GM23338 (cell line): ENCODE data around the gene SNX14. TPM values are rescaled to one million over a fixed set of nuclear protein-coding genes. Genes with fewer than 3 reads are reported as not detected.

Source experiments
- ATAC-seq: fragments of 200-7000 bp; cut with Tn5 transposase; 3 replicates; pipeline ENCODE4 v1.9.1; 2020
- DNase-seq: peaks from one replicate; pipeline ENCODE4 v3.0.0-alpha.2; 2015; ENCODE audit warnings: low spot score
- H2AFZ ChIP-seq: fragments of 200-600 bp; sonication (generic); 2 replicates; pipeline ENCODE4 v1.8.0; 2016; ENCODE audit warnings: antibody characterized with exemption, mild to moderate bottlenecking, moderate library complexity
- H3F3A ChIP-seq: fragments of 200-600 bp; sonication (generic); replicated peaks from 2 replicates; pipeline ENCODE4 v1.8.0; 2017; ENCODE audit warnings: antibody characterized with exemption, mixed run types, low read depth
- H3K27ac ChIP-seq: fragments of 200-600 bp; sonication (generic); 2 replicates; pipeline ENCODE4 v1.6.1; 2016; ENCODE audit warnings: low read depth
- H3K27me3 ChIP-seq: fragments of 200-600 bp; sonication (generic); 2 replicates; pipeline ENCODE4 v1.8.0; 2016; ENCODE audit warnings: mild to moderate bottlenecking, mixed run types, moderate library complexity; ENCODE audit not compliant: insufficient read depth
- H3K36me3 ChIP-seq: fragments of 200-600 bp; sonication (generic); 2 replicates; pipeline ENCODE4 v1.8.0; 2016; ENCODE audit warnings: mild to moderate bottlenecking; ENCODE audit not compliant: insufficient read depth
- H3K4me1 ChIP-seq: fragments of 200-600 bp; sonication (generic); 2 replicates; pipeline ENCODE4 v1.8.0; 2016; ENCODE audit warnings: mild to moderate bottlenecking, moderate library complexity; ENCODE audit not compliant: insufficient read depth
- H3K4me2 ChIP-seq: fragments of 200-600 bp; sonication (generic); 2 replicates; pipeline ENCODE4 v1.7.1; 2017; ENCODE audit warnings: mixed run types
- H3K4me3 ChIP-seq: fragments of 200-600 bp; sonication (generic); 2 replicates; pipeline ENCODE4 v1.6.1; 2016; ENCODE audit warnings: mixed run types
- H3K79me2 ChIP-seq: fragments of 200-600 bp; sonication (generic); replicated peaks from 2 replicates; pipeline ENCODE4 v1.8.0; 2017; ENCODE audit warnings: mild to moderate bottlenecking; ENCODE audit not compliant: insufficient read depth
- H3K9me2 ChIP-seq: fragments of 200-600 bp; sonication (generic); 2 replicates; pipeline ENCODE4 v1.8.0; 2017; ENCODE audit not compliant: insufficient read depth
- H4K20me1 ChIP-seq: fragments of 200-600 bp; sonication (generic); replicated peaks from 2 replicates; pipeline ENCODE4 v1.8.0; 2017; ENCODE audit warnings: mild to moderate bottlenecking; ENCODE audit not compliant: insufficient read depth
- H3K27ac Mint-ChIP-seq: 2 replicates; pipeline ENCODE4 v1.8.0; 2020; ENCODE audit warnings: inconsistent platforms, mild to moderate bottlenecking, moderate library complexity, mixed read lengths
- H3K27me3 Mint-ChIP-seq: 3 replicates; pipeline ENCODE4 v1.8.0; 2022; ENCODE audit warnings: low read depth, mild to moderate bottlenecking, moderate library complexity, mixed read lengths, inconsistent platforms; ENCODE audit not compliant: insufficient read depth, poor library complexity
- H3K36me3 Mint-ChIP-seq: 3 replicates; pipeline ENCODE4 v1.8.0; 2021; ENCODE audit warnings: low read depth, mild to moderate bottlenecking, inconsistent platforms, moderate library complexity, mixed read lengths
- H3K4me1 Mint-ChIP-seq: 3 replicates; pipeline ENCODE4 v1.8.0; 2020; ENCODE audit warnings: mild to moderate bottlenecking, inconsistent platforms, mixed read lengths
- H3K4me3 Mint-ChIP-seq: 3 replicates; pipeline ENCODE4 v1.8.0; 2021; ENCODE audit warnings: moderate library complexity, mild to moderate bottlenecking, inconsistent platforms, mixed read lengths
- H3K9me3 Mint-ChIP-seq: 3 replicates; pipeline ENCODE4 v1.8.0; 2020; ENCODE audit warnings: moderate library complexity, mild to moderate bottlenecking, inconsistent platforms, mixed read lengths
- CREB1 ChIP-seq: fragments of 250-450 bp; sonication (Bioruptor Pico); IDR thresholded peaks from 2 replicates; pipeline ENCODE4 v1.5.0; 2020; ENCODE audit warnings: low read depth, mild to moderate bottlenecking, moderate library complexity
- EZH2 ChIP-seq: fragments of 200-600 bp; sonication (generic); IDR thresholded peaks from one replicate; pipeline ENCODE4 v1.8.0; 2017; ENCODE audit warnings: antibody characterized with exemption, mild to moderate bottlenecking, low read depth; ENCODE audit not compliant: unreplicated experiment
- EZH2phosphoT487 ChIP-seq: fragments of 200-600 bp; sonication (generic); IDR thresholded peaks from one replicate; pipeline ENCODE4 v1.8.1; 2018; ENCODE audit warnings: antibody characterized with exemption; ENCODE audit not compliant: unreplicated experiment
- JUNB ChIP-seq: IDR thresholded peaks from one replicate; pipeline ENCODE4 v1.6.1; 2016; ENCODE audit warnings: antibody characterized with exemption; ENCODE audit not compliant: unreplicated experiment
- NANOG ChIP-seq: IDR thresholded peaks from 2 replicates; pipeline ENCODE4 v1.6.1; 2016; ENCODE audit warnings: antibody characterized with exemption, borderline replicate concordance
- POLR2AphosphoS5 ChIP-seq: IDR thresholded peaks from 2 replicates; pipeline ENCODE4 v1.6.1; 2016; ENCODE audit warnings: antibody characterized with exemption, low read depth
- REST ChIP-seq: IDR thresholded peaks from one replicate; pipeline ENCODE4 v1.6.1; 2018; ENCODE audit warnings: antibody characterized with exemption; ENCODE audit not compliant: unreplicated experiment
- STAT1 ChIP-seq: IDR thresholded peaks from one replicate; pipeline ENCODE4 v1.6.1; 2016; ENCODE audit warnings: antibody characterized with exemption; ENCODE audit not compliant: unreplicated experiment
- ZNF114 ChIP-seq: fragments of 250-450 bp; sonication (Bioruptor Pico); IDR thresholded peaks from 2 replicates; pipeline ENCODE4 v1.5.0; 2020; ENCODE audit warnings: mild to moderate bottlenecking, moderate library complexity
- polyA plus RNA-seq: library from polyadenylated mRNA; unstranded; fragments of >200 nt; fragmentation: Nextera tagmentation; extraction: Ambion mirVana; gene quantifications from 2 replicates; pipeline ENCODE4 v1.2.1, GENCODE V29; 2016
- total RNA-seq: library from RNA; depleted of rRNA; stranded (reverse); fragments of >200 nt; shearing (Covaris generic); gene quantifications from 2 replicates; pipeline ENCODE4 v1.2.3, GENCODE V29; 2014
- TF ChIP-seq, protein P1 (sequence below): IDR thresholded peaks from 2 replicates; pipeline ENCODE4 v1.6.1; 2016; ENCODE audit warnings: antibody characterized with exemption
- TF ChIP-seq, protein P2 (sequence below): fragments of 250-450 bp; sonication (Bioruptor Pico); IDR thresholded peaks from 2 replicates; pipeline ENCODE4 v1.5.0; 2020; ENCODE audit warnings: mild to moderate bottlenecking, moderate library complexity

The SNX14 gene
- total and polyA plus RNA-seq, 2 experiments from 2014 or later: 23.1 to 32.0 TPM

GRCh38 chr6:85620308-85620707 lies 26.6 kb upstream of the SNX14 start:
- Mint-ChIP-seq H3K27me3 (peaks cover 7% of the 10 kb centered on the region), H3K27ac (peak overlapping the region; percentile 42), H3K4me1 (no peaks in the 10 kb centered on the region; the same call in 2 of the 3 replicates), H3K4me3 (no peak overlapping the region), H3K36me3 (peaks cover 97% of the 10 kb centered on the region), H3K9me3 (no peaks in the 10 kb centered on the region)
- peaks cover 91% of the 10 kb centered on the region for H3K36me3 ChIP-seq
- no peaks in the 10 kb centered on the region for H3K4me1 ChIP-seq
- ATAC-seq: no peak
- H3K27me3 ChIP-seq: no peaks in the 10 kb centered on the region
- H4K20me1 ChIP-seq: peaks cover 45% of the 10 kb centered on the region
- peaks cover 5% of the 10 kb centered on the region; the same call in 1 of the 2 replicates for H3F3A ChIP-seq
- H3K4me3 ChIP-seq: no peak overlapping the region
- H3K79me2 ChIP-seq: peaks cover 97% of the 10 kb centered on the region
- no peak overlapping the region for H3K4me2 ChIP-seq
- TF ChIP-seq, protein P1, sequence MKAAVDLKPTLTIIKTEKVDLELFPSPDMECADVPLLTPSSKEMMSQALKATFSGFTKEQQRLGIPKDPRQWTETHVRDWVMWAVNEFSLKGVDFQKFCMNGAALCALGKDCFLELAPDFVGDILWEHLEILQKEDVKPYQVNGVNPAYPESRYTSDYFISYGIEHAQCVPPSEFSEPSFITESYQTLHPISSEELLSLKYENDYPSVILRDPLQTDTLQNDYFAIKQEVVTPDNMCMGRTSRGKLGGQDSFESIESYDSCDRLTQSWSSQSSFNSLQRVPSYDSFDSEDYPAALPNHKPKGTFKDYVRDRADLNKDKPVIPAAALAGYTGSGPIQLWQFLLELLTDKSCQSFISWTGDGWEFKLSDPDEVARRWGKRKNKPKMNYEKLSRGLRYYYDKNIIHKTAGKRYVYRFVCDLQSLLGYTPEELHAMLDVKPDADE: no peak
- TF ChIP-seq CREB1 (CRISPR knock-in tag): no peak
- no peak for TF ChIP-seq STAT1
- H3K9me2 ChIP-seq: no peaks in the 10 kb centered on the region
- H3K27ac ChIP-seq: peak overlapping the region; percentile 60; the same call in 1 of the 2 replicates
- no peak for DNase-seq
- H2AFZ ChIP-seq: no peak overlapping the region

- peak overlapping the region; percentile 7; the same call in 1 of the 2 replicates for H3K27ac Mint-ChIP-seq
- peaks cover 8% of the 10 kb centered on the region for H3K27me3 Mint-ChIP-seq
- DNase-seq: no peak
- Histone ChIP-seq H3K9me2 (no peaks in the 10 kb centered on the region), H3K27ac (no peak overlapping the region), H2AFZ (no peak overlapping the region), H3K4me3 (no peak overlapping the region), H4K20me1 (peaks cover 46% of the 10 kb centered on the region), H3F3A (peaks cover 18% of the 10 kb centered on the region; the same call in 1 of the 2 replicates), H3K4me2 (no peak overlapping the region), H3K4me1 (no peaks in the 10 kb centered on the region), H3K36me3 (peaks cover 86% of the 10 kb centered on the region), H3K27me3 (no peaks in the 10 kb centered on the region), H3K79me2 (peaks cover 54% of the 10 kb centered on the region)
- peak; percentile 43; the same call in 2 of the 3 replicates for ATAC-seq
- peaks cover 5% of the 10 kb centered on the region; the same call in 2 of the 3 replicates for H3K4me1 Mint-ChIP-seq
- H3K9me3 Mint-ChIP-seq: no peaks in the 10 kb centered on the region
- peaks cover 92% of the 10 kb centered on the region for H3K36me3 Mint-ChIP-seq
- no peak overlapping the region for H3K4me3 Mint-ChIP-seq
- TF ChIP-seq CREB1 (CRISPR knock-in tag) (no peak), ZNF114 (CRISPR knock-in tag) (no peak), STAT1 (no peak), JUNB (no peak), EZH2 (no peak), REST (no peak), POLR2AphosphoS5 (no peak), EZH2phosphoT487 (no peak), NANOG (no peak)
- TF ChIP-seq, protein P2, sequence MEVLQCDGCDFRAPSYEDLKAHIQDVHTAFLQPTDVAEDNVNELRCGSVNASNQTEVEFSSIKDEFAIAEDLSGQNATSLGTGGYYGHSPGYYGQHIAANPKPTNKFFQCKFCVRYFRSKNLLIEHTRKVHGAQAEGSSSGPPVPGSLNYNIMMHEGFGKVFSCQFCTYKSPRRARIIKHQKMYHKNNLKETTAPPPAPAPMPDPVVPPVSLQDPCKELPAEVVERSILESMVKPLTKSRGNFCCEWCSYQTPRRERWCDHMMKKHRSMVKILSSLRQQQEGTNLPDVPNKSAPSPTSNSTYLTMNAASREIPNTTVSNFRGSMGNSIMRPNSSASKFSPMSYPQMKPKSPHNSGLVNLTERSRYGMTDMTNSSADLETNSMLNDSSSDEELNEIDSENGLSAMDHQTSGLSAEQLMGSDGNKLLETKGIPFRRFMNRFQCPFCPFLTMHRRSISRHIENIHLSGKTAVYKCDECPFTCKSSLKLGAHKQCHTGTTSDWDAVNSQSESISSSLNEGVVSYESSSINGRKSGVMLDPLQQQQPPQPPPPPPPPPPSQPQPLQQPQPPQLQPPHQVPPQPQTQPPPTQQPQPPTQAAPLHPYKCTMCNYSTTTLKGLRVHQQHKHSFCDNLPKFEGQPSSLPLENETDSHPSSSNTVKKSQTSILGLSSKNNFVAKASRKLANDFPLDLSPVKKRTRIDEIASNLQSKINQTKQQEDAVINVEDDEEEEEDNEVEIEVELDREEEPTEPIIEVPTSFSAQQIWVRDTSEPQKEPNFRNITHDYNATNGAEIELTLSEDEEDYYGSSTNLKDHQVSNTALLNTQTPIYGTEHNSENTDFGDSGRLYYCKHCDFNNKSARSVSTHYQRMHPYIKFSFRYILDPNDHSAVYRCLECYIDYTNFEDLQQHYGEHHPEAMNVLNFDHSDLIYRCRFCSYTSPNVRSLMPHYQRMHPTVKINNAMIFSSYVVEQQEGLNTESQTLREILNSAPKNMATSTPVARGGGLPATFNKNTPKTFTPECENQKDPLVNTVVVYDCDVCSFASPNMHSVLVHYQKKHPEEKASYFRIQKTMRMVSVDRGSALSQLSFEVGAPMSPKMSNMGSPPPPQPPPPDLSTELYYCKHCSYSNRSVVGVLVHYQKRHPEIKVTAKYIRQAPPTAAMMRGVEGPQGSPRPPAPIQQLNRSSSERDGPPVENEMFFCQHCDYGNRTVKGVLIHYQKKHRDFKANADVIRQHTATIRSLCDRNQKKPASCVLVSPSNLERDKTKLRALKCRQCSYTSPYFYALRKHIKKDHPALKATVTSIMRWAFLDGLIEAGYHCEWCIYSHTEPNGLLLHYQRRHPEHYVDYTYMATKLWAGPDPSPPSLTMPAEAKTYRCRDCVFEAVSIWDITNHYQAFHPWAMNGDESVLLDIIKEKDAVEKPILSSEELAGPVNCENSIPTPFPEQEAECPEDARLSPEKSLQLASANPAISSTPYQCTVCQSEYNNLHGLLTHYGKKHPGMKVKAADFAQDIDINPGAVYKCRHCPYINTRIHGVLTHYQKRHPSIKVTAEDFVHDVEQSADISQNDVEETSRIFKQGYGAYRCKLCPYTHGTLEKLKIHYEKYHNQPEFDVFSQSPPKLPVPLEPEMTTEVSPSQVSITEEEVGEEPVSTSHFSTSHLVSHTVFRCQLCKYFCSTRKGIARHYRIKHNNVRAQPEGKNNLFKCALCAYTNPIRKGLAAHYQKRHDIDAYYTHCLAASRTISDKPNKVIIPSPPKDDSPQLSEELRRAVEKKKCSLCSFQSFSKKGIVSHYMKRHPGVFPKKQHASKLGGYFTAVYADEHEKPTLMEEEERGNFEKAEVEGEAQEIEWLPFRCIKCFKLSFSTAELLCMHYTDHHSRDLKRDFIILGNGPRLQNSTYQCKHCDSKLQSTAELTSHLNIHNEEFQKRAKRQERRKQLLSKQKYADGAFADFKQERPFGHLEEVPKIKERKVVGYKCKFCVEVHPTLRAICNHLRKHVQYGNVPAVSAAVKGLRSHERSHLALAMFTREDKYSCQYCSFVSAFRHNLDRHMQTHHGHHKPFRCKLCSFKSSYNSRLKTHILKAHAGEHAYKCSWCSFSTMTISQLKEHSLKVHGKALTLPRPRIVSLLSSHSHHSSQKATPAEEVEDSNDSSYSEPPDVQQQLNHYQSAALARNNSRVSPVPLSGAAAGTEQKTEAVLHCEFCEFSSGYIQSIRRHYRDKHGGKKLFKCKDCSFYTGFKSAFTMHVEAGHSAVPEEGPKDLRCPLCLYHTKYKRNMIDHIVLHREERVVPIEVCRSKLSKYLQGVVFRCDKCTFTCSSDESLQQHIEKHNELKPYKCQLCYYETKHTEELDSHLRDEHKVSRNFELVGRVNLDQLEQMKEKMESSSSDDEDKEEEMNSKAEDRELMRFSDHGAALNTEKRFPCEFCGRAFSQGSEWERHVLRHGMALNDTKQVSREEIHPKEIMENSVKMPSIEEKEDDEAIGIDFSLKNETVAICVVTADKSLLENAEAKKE (CRISPR knock-in tag): no peak
Measured at GRCh38 chr6:85614780-85615179, 21.1 kb upstream of the SNX14 start.
